Measurements from ENCODE around the gene HHAT.

HHAT gene

GRCh38 chr1:210483821-210484220, 155.1 kb downstream of the HHAT start:
- no peak for DNase-seq (ENCODE audit: low spot score)

- no peak for DNase-seq (ENCODE audit: low spot score)
These were observed 158.3 kb downstream of the HHAT start for GRCh38 chr1:210487021-210487420.

GRCh38 chr1:210489491-210489890, 160.8 kb downstream of the HHAT start:
- DNase-seq (ENCODE audit: low spot score): no peak

- DNase-seq (ENCODE audit: low spot score): no peak
These were observed 162.1 kb downstream of the HHAT start for GRCh38 chr1:210490781-210491180.

- DNase-seq (ENCODE audit: low spot score): no peak
These were observed 167.4 kb downstream of the HHAT start for GRCh38 chr1:210496063-210496462.

- no peak for DNase-seq (ENCODE audit: low spot score)
These were observed 171.3 kb downstream of the HHAT start for GRCh38 chr1:210499956-210500355.

- no peak for DNase-seq (ENCODE audit: low spot score)
These were observed 172.1 kb downstream of the HHAT start for GRCh38 chr1:210500831-210501230.

GRCh38 chr1:210504286-210504685, 175.6 kb downstream of the HHAT start:
- no peak for DNase-seq (ENCODE audit: low spot score)

GRCh38 chr1:210505601-210506496, 177.1 kb downstream of the HHAT start:
- no peak for DNase-seq (ENCODE audit: low spot score)

GRCh38 chr1:210506689-210507088, 178.0 kb downstream of the HHAT start:
- no peak for DNase-seq (ENCODE audit: low spot score)

- no peak for DNase-seq (ENCODE audit: low spot score)
These were observed 187.5 kb downstream of the HHAT start for GRCh38 chr1:210516092-210516656.

GRCh38 chr1:210516697-210517459, 188.2 kb downstream of the HHAT start:
- no peak for DNase-seq (ENCODE audit: low spot score)

- no peak for DNase-seq (ENCODE audit: low spot score)
These were observed 195.1 kb downstream of the HHAT start for GRCh38 chr1:210523830-210524229.

- no peak for DNase-seq (ENCODE audit: low spot score)
These were observed 197.2 kb downstream of the HHAT start for GRCh38 chr1:210525716-210526454.

- DNase-seq (ENCODE audit: low spot score): no peak
These were observed 198.4 kb downstream of the HHAT start for GRCh38 chr1:210527091-210527490.

GRCh38 chr1:210531475-210532222, 202.9 kb downstream of the HHAT start:
- DNase-seq (ENCODE audit: low spot score): no peak

- DNase-seq (ENCODE audit: low spot score): no peak
These were observed 203.5 kb downstream of the HHAT start for GRCh38 chr1:210532223-210532598.

GRCh38 chr1:210535761-210536160, 207.1 kb downstream of the HHAT start:
- DNase-seq (ENCODE audit: low spot score): no peak

GRCh38 chr1:210536254-210536961, 207.7 kb downstream of the HHAT start:
- DNase-seq (ENCODE audit: low spot score): no peak

- no peak for DNase-seq (ENCODE audit: low spot score)
These were observed 211.6 kb downstream of the HHAT start for GRCh38 chr1:210540288-210540687.
